NT2/D1 (cell line): Measurements from ENCODE around the gene ZNF74.

Experiments
- SUZ12 ChIP-seq: IDR thresholded peaks from 2 replicates; pipeline ENCODE4 v1.6.1; 2011; ENCODE audit not compliant: insufficient read length, insufficient read depth; ENCODE audit errors: extremely low read depth
- YY1 ChIP-seq: IDR thresholded peaks from 2 replicates; pipeline ENCODE4 v1.6.1; 2011; ENCODE audit not compliant: insufficient read length, insufficient read depth
- ZNF274 ChIP-seq: IDR thresholded peaks from 2 replicates; pipeline ENCODE4 v1.6.1; 2011; ENCODE audit warnings: mild to moderate bottlenecking, low read depth, low read length

GRCh38 chr22:20395907-20396287, 1.9 kb downstream of the ZNF74 start:
- TF ChIP-seq SUZ12 (no peak), YY1 (no peak), ZNF274 (no peak)
